ENCODE measurements around the gene SDHA. TPM values are rescaled to one million over a fixed set of nuclear protein-coding genes. Genes with fewer than 3 reads are reported as not detected.

SDHA gene
- total RNA-seq, 1 donor from 2014 or later: 84.7 TPM

DNA sequence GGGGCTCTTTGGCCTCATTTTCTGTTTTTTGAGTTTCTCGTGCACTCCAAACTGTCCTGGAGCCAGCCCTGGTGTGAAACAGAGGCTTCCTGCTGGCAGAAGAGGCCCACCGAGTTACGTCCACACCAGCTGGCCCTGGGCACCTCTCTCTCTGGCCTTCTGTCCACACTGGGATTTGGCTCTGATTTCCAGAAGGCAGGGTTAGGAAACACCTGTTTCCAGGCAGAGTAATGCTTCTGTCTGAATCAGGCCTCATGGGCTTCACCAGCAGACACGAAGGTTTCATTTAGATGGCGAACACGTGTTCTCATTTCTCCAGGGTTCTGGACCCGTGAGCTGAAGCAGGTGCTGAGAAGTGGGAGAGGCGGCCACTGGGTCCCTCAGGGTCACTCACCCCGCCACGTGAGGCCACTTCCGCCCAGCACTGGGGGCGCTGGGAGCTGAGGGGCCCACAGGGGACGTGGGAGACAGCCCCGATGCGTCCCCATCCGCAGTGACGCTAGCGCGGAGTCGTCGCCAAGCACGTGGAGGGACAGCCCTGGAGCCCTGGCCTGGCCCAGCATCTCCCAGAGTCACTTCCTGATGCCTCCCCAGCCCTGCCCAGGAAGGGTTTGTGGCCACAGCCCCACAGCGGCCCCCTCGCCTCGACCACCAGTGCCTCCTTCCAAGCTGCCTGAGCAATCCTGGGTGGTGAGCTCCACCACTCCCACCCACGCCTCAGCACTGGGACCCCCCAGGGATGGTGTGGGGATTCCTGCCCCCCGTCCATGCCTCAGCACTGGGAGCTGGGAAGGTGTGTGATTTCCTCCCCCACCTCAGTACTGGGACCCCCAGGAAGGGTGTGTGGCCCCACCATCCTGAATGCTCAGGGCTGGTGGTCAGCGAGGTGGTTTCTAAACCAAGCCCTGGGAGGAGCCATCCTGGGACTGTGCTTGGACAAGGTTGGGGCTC lies 31.8 kb upstream of the SDHA start:
- intact Hi-C loops (cut with DNase I): no loop called here
- H3K9me3 ChIP-seq: no peaks in the 10 kb centered on the region
- H3K4me1 ChIP-seq: peaks cover 15% of the 10 kb centered on the region
- no peaks in the 10 kb centered on the region for H3K27me3 ChIP-seq
- H3K27ac ChIP-seq: no peak overlapping the region
- H3K4me3 ChIP-seq: no peak overlapping the region
- DNase-seq (ENCODE audit: extremely low spot score in 2 of 2): no peak
- TF ChIP-seq POLR2AphosphoS5 (IDR thresholded peaks at IDR 0.05; ENCODE audit: insufficient read depth in 1 of 2, low read depth in 1 of 2): no peak
- TF ChIP-seq, protein P1, sequence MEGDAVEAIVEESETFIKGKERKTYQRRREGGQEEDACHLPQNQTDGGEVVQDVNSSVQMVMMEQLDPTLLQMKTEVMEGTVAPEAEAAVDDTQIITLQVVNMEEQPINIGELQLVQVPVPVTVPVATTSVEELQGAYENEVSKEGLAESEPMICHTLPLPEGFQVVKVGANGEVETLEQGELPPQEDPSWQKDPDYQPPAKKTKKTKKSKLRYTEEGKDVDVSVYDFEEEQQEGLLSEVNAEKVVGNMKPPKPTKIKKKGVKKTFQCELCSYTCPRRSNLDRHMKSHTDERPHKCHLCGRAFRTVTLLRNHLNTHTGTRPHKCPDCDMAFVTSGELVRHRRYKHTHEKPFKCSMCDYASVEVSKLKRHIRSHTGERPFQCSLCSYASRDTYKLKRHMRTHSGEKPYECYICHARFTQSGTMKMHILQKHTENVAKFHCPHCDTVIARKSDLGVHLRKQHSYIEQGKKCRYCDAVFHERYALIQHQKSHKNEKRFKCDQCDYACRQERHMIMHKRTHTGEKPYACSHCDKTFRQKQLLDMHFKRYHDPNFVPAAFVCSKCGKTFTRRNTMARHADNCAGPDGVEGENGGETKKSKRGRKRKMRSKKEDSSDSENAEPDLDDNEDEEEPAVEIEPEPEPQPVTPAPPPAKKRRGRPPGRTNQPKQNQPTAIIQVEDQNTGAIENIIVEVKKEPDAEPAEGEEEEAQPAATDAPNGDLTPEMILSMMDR (IDR thresholded peaks at IDR 0.05): no peak
- TF ChIP-seq POLR2A (IDR thresholded peaks at IDR 0.05): no peak
- no peaks in the 10 kb centered on the region for H3K36me3 ChIP-seq

DNA sequence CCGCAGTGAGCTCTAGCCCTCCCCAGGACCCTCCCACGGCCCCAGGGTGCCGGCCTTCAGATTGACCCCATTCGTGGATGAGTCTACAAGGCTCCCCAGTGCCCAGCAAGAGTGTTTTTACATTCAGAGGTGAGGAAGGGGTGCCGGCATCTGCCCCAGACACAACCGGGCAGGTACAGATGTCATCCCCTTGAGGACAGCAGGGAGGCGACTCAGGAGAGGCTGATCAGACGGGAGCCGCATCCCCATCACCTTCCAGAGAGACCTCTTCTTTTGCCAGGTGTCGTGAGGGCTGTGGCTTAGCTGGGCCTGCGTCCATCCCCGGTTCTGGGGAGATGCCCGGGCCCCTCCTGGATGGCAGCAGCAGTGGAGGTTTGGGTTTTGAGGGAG lies 31.1 kb upstream of the SDHA start:
- H3K4me1 ChIP-seq: peaks cover 21% of the 10 kb centered on the region
- TF ChIP-seq POLR2AphosphoS5 (IDR thresholded peaks at IDR 0.05; ENCODE audit: insufficient read depth in 1 of 2, low read depth in 1 of 2) (no peak), POLR2A (IDR thresholded peaks at IDR 0.05) (no peak)
- TF ChIP-seq, protein P1 (IDR thresholded peaks at IDR 0.05): no peak
- H3K4me3 ChIP-seq: no peak overlapping the region
- H3K27ac ChIP-seq: no peak overlapping the region
- H3K9me3 ChIP-seq: no peaks in the 10 kb centered on the region
- no peaks in the 10 kb centered on the region for H3K27me3 ChIP-seq
- DNase-seq (ENCODE audit: extremely low spot score in 2 of 2): no peak
- intact Hi-C loops (cut with DNase I): no loop called here
- no peaks in the 10 kb centered on the region for H3K36me3 ChIP-seq

DNA sequence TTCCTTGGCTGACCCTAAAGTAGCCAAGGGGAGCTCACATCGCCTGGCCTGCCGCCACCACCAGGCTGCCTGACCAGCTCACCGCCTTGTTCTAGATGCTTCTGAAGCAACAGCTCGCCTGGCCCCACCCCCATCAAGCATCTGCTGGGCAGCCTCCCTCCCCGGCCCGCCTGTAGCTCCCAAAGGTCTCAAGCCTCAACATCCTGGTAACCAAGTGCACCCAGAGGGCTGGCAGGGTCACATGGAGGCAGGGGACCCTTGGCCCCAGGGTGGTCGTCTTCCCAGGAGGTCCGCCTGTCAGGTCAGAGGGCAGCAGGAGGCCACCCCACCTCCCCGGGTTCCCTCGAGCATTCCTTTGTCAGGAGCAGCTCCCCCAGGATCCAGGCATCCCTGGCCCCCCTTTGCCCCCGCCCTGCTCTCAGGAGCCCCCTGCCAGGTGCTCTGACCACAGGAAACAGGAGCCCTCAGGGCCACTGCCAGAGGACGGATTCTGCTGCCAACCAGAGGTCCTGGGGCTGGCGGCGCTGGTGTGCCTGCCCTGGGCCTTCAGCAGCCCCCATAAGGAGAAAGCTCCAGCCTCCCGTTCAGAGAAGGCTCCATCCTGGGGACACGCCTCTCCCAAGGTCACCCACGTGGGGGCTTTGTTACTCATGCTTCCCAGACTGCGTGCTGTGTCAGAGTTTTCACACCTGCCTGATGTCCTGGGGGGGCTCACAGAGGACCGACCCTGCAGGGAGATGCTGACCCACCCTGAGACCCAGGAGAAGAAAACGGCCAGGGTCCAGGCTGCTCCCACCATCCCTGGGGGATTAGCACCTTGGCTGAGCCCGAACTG lies 30.3 kb upstream of the SDHA start:
- Histone ChIP-seq H3K27ac (no peak overlapping the region), H3K36me3 (no peaks in the 10 kb centered on the region), H3K4me3 (peak overlapping the region; percentile 3 to 12), H3K4me1 (peaks cover 21% of the 10 kb centered on the region), H3K27me3 (no peaks in the 10 kb centered on the region), H3K9me3 (no peaks in the 10 kb centered on the region)
- intact Hi-C loops (cut with DNase I): no loop called here
- no peak for TF ChIP-seq POLR2AphosphoS5 (IDR thresholded peaks at IDR 0.05; ENCODE audit: insufficient read depth in 1 of 2, low read depth in 1 of 2)
- TF ChIP-seq, protein P1 (IDR thresholded peaks at IDR 0.05): no peak
- no peak for TF ChIP-seq POLR2A (IDR thresholded peaks at IDR 0.05)
- DNase-seq (ENCODE audit: extremely low spot score in 2 of 2): no peak

DNA sequence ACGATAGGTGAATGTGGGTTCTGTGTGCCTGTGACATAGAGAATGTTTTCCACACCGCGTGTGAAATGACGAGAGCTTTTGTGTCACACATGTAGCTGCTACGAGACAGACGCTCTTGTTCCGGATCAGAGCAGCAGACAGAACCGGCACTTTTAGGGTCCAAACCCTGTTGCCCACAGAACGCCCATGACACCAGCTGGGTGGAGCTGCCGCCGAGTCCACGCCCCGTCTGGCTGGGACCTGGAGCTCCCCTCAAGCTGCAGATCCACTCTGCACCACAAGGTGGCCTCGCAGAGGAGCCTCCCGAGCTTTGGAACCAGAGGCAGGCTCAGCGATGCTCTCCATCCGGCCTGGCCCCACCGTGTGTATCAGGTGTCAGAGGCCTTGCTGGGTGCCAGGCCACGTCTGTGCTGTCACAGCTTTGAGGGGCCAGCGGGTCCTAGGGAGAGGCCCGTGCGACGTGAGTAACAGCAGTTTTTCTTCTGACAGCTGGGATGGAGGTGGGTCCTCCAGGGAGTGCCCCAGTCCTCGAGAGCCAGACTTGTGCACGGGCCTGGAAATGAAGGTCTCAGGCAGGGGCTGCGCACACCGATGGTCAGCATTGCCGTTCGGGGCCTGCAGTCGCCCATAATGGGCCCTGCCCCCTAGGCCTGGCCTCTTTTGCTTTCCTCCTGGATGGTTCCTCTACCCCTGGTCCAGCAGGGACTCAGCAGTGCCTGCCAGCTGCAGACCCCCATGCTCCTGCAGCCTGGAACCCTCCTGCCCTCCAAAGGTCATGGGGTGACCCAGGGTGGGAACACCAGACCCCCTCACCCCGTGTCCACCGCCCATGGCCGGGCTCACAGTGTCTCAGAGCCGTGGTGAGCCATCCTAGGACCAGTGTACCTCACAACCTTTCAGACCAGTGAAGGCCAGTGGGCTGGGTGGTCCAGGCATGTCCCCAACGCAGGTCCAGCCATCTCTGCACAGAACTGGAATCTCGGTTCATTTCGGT lies 29.3 kb upstream of the SDHA start:
- peak overlapping the region; percentile 3 to 12 for H3K4me3 ChIP-seq
- DNase-seq (ENCODE audit: extremely low spot score in 2 of 2): no peak
- no peaks in the 10 kb centered on the region for H3K27me3 ChIP-seq
- no peak overlapping the region for H3K27ac ChIP-seq
- H3K36me3 ChIP-seq: no peaks in the 10 kb centered on the region
- intact Hi-C loops (cut with DNase I): no loop called here
- TF ChIP-seq, protein P1 (IDR thresholded peaks at IDR 0.05): peak; percentile 78 to 92 (median 91)
- TF ChIP-seq POLR2A (IDR thresholded peaks at IDR 0.05) (no peak), POLR2AphosphoS5 (IDR thresholded peaks at IDR 0.05; ENCODE audit: insufficient read depth in 1 of 2, low read depth in 1 of 2) (peak; percentile 26 to 38)
- no peaks in the 10 kb centered on the region for H3K9me3 ChIP-seq
- H3K4me1 ChIP-seq: peaks cover 21% of the 10 kb centered on the region
